HepG2 (cell line): ENCODE measurements around the gene DPM2. TPM values are rescaled to one million over a fixed set of nuclear protein-coding genes. Genes with fewer than 3 reads are reported as not detected.

Experiments used
- CBX2 ChIP-seq, 2 experiments: fragments of 200-600 bp in 1 of 2; sonication (generic); formaldehyde crosslinking in 1 of 2; IDR thresholded peaks; 2 replicates each; pipeline versions ENCODE4 v1.7.0 to v1.8.1; 2018 to 2022; ENCODE audit warnings: low read depth in 2 of 2, low read length in 1 of 2, mild to moderate bottlenecking in 1 of 2, missing genetic modification reagents in 1 of 2
- CREB1 ChIP-seq, 2 experiments: fragments of 450-650 bp in 1 of 2; IDR thresholded peaks; 2 replicates each; pipeline ENCODE4 v1.6.1; 2016 to 2017; ENCODE audit warnings: control low read depth in 1 of 2, mild to moderate bottlenecking in 1 of 2, missing compliant biosample characterization in 1 of 2, missing genetic modification characterization in 1 of 2
- ETV6 ChIP-seq: sonication (generic); formaldehyde crosslinking; conservative IDR thresholded peaks from 2 replicates; pipeline ENCODE4 v1.4.0; 2020; ENCODE audit warnings: missing genetic modification reagents
- HIVEP1 ChIP-seq: sonication (generic); formaldehyde crosslinking; IDR thresholded peaks from 2 replicates; pipeline ENCODE4 v1.4.0; 2020; ENCODE audit warnings: mild to moderate bottlenecking, missing genetic modification reagents
- HOXA9 ChIP-seq: sonication (generic); formaldehyde crosslinking; IDR thresholded peaks from 2 replicates; pipeline ENCODE4 v1.8.1; 2022; ENCODE audit warnings: missing genetic modification reagents, mild to moderate bottlenecking, moderate library complexity, borderline replicate concordance
- NR2F1 ChIP-seq, 2 experiments: fragments of 450-650 bp in 1 of 2; formaldehyde crosslinking in 1 of 2; IDR thresholded peaks; 2 replicates each; pipeline versions ENCODE4 v1.5.0 to v1.6.1; 2016 to 2020; ENCODE audit warnings: mild to moderate bottlenecking in 1 of 2, missing compliant biosample characterization in 1 of 2, missing genetic modification reagents in 1 of 2, moderate library complexity in 1 of 2
- TGIF2 ChIP-seq: IDR thresholded peaks from 2 replicates; pipeline ENCODE4 v1.6.1; 2016; ENCODE audit warnings: control low read depth, missing compliant biosample characterization
- YEATS4 ChIP-seq: sonication (generic); formaldehyde crosslinking; IDR thresholded peaks from 2 replicates; pipeline ENCODE4 v1.4.0; 2020; ENCODE audit warnings: missing genetic modification reagents, borderline replicate concordance
- ZBTB3 ChIP-seq: sonication (generic); formaldehyde crosslinking; IDR thresholded peaks from 2 replicates; pipeline ENCODE4 v1.4.0; 2020; ENCODE audit warnings: low read depth, mild to moderate bottlenecking, moderate library complexity, missing genetic modification reagents, borderline replicate concordance
- ZC3H13 ChIP-seq: sonication (generic); formaldehyde crosslinking; IDR thresholded peaks from 2 replicates; pipeline ENCODE4 v1.8.1; 2023; ENCODE audit warnings: mild to moderate bottlenecking, missing genetic modification reagents, moderate library complexity
- ZMYM3 ChIP-seq: sonication (generic); formaldehyde crosslinking; IDR thresholded peaks from 2 replicates; pipeline ENCODE4 v1.5.1; 2020; ENCODE audit warnings: mild to moderate bottlenecking, missing genetic modification reagents
- ZNF138 ChIP-seq: sonication (generic); formaldehyde crosslinking; IDR thresholded peaks from 2 replicates; pipeline ENCODE4 v1.5.0; 2020; ENCODE audit warnings: mild to moderate bottlenecking, low read depth, missing genetic modification reagents
- ZNF317 ChIP-seq: sonication (generic); formaldehyde crosslinking; IDR thresholded peaks from 2 replicates; pipeline ENCODE4 v1.5.0; 2020; ENCODE audit warnings: mild to moderate bottlenecking, missing genetic modification reagents
- ZNF44 ChIP-seq: sonication (generic); formaldehyde crosslinking; IDR thresholded peaks from 2 replicates; pipeline ENCODE4 v1.5.1; 2020; ENCODE audit warnings: mild to moderate bottlenecking, missing genetic modification reagents
- ZNF598 ChIP-seq: sonication (generic); formaldehyde crosslinking; IDR thresholded peaks from 2 replicates; pipeline ENCODE4 v1.5.1; 2020; ENCODE audit warnings: mild to moderate bottlenecking, missing genetic modification reagents, borderline replicate concordance
- ZNF670 ChIP-seq: sonication (generic); formaldehyde crosslinking; IDR thresholded peaks from 2 replicates; pipeline ENCODE4 v1.8.0; 2022; ENCODE audit warnings: mild to moderate bottlenecking, missing genetic modification reagents, borderline replicate concordance
- ZNF768 ChIP-seq: sonication (generic); formaldehyde crosslinking; IDR thresholded peaks from 2 replicates; pipeline ENCODE4 v1.4.0; 2020; ENCODE audit warnings: missing genetic modification reagents
- polyA plus RNA-seq, 8 experiments: library from polyadenylated mRNA; depleted of rRNA in 3 of 8; stranded (reverse) in 7 of 8; unstranded in 1 of 8; fragments of >200 nt; fragmentation: Illumina TruSeq in 4 of 8; extraction: Trizol in 4 of 8; gene quantifications; 2 replicates each; pipeline versions ENCODE4 v1.2.1 to v1.2.3, GENCODE V29; 2011 to 2016; ENCODE audit warnings: low read depth in 4 of 8, missing spikeins in 1 of 8, mixed read lengths in 1 of 8; ENCODE audit not compliant: insufficient read depth in 1 of 8
- total RNA-seq, 5 experiments: library from RNA; depleted of rRNA; stranded (reverse); fragments of >200 nt; fragmentation: Illumina TruSeq; extraction: Trizol; gene quantifications; 2 replicates each; pipeline ENCODE4 v1.2.3, GENCODE V29; 2016; ENCODE audit warnings: low read depth in 1 of 5
- TF ChIP-seq, protein P1 (sequence below): sonication (generic); formaldehyde crosslinking; IDR thresholded peaks from 2 replicates; pipeline ENCODE4 v1.4.0; 2020; ENCODE audit warnings: missing genetic modification reagents
- TF ChIP-seq, protein P2 (sequence below): sonication (generic); formaldehyde crosslinking; IDR thresholded peaks from 2 replicates; pipeline ENCODE4 v1.8.1; 2023; ENCODE audit warnings: missing genetic modification reagents, inconsistent platforms, borderline replicate concordance
- TF ChIP-seq, protein P3 (sequence below): IDR thresholded peaks from 2 replicates; pipeline ENCODE4 v1.6.1; 2016; ENCODE audit warnings: control low read depth
- TF ChIP-seq, protein P4 (sequence below): sonication (generic); formaldehyde crosslinking; IDR thresholded peaks from 2 replicates; pipeline ENCODE4 v1.9.0; 2021; ENCODE audit warnings: missing genetic modification reagents, borderline replicate concordance

DPM2 gene
- total and polyA plus RNA-seq, 2 of the 13 experiments (the other 11 are each of a cell fraction or from before 2014, with no cell fraction given): 24.8 to 35.3 TPM

DNA sequence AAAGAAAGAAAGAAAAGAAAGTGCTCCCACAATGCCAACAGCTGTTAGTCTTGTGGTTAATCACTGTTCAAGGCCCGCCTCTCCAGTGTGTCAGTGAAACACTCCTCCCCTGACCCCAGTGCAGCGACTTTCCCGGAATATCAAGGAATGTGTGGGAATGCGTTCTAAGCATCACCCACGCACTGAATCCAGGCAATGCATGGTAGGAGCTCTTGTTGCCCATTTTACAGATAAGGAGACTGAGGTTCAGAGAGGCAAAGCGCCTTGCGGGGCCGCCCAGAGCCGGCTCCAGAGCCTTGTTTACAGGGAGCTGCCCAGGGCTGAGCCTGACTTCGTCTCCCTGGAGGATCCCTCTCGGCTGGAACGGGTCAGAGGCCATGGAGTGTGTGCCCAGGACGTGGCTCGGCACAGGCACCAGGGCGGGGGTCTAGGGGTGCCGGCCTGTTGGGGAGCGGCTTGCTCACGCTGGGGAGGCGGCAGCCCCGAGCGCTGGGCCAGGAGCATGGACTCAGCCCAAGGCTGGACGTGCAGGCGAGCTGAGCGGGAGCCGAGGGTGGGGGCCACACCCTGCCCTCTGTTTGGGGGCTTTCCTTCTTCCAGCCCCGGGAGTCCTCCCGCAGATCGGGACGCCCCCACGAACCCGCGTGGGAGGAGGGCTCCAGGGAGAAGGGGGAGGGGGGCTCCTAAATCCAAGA is 39.1 kb downstream of the DPM2 start (continued):
- TF ChIP-seq, protein P1, sequence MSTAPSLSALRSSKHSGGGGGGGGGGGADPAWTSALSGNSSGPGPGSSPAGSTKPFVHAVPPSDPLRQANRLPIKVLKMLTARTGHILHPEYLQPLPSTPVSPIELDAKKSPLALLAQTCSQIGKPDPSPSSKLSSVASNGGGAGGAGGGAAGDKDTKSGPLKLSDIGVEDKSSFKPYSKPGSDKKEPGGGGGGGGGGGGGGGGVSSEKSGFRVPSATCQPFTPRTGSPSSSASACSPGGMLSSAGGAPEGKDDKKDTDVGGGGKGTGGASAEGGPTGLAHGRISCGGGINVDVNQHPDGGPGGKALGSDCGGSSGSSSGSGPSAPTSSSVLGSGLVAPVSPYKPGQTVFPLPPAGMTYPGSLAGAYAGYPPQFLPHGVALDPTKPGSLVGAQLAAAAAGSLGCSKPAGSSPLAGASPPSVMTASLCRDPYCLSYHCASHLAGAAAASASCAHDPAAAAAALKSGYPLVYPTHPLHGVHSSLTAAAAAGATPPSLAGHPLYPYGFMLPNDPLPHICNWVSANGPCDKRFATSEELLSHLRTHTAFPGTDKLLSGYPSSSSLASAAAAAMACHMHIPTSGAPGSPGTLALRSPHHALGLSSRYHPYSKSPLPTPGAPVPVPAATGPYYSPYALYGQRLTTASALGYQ (CRISPR knock-in tag): no peak
- peak; percentile 98 for TF ChIP-seq ZMYM3 (CRISPR knock-in tag)
- TF ChIP-seq NR2F1 (CRISPR knock-in tag; IDR thresholded peaks at IDR 0.05): 0 out of 4 replicates have a peak, but pooled peaks of 1 of the 2 experiments have one; percentile 19
- TF ChIP-seq, protein P2, sequence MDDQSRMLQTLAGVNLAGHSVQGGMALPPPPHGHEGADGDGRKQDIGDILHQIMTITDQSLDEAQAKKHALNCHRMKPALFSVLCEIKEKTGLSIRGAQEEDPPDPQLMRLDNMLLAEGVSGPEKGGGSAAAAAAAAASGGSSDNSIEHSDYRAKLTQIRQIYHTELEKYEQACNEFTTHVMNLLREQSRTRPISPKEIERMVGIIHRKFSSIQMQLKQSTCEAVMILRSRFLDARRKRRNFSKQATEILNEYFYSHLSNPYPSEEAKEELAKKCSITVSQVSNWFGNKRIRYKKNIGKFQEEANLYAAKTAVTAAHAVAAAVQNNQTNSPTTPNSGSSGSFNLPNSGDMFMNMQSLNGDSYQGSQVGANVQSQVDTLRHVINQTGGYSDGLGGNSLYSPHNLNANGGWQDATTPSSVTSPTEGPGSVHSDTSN (CRISPR knock-in tag): no peak
- no peak for TF ChIP-seq ETV6 (CRISPR knock-in tag)
- no peak for TF ChIP-seq ZNF44 (CRISPR knock-in tag)
- TF ChIP-seq YEATS4: peak; percentile 10; the same call in 1 of the 2 replicates
- peak; percentile 68 for TF ChIP-seq ZNF768 (CRISPR knock-in tag)
- no peak for TF ChIP-seq HIVEP1 (CRISPR knock-in tag)
- TF ChIP-seq HOXA9 (CRISPR knock-in tag): no peak
- TF ChIP-seq ZNF670 (CRISPR knock-in tag): peak; percentile 56; the same call in 1 of the 2 replicates
- no peak for TF ChIP-seq CBX2 (IDR thresholded peaks at IDR 0.05; ENCODE audit: low read depth, low read length)
- no peak for TF ChIP-seq CBX2 (CRISPR knock-in tag; IDR thresholded peaks at IDR 0.05; ENCODE audit: low read depth)
- TF ChIP-seq, protein P3, sequence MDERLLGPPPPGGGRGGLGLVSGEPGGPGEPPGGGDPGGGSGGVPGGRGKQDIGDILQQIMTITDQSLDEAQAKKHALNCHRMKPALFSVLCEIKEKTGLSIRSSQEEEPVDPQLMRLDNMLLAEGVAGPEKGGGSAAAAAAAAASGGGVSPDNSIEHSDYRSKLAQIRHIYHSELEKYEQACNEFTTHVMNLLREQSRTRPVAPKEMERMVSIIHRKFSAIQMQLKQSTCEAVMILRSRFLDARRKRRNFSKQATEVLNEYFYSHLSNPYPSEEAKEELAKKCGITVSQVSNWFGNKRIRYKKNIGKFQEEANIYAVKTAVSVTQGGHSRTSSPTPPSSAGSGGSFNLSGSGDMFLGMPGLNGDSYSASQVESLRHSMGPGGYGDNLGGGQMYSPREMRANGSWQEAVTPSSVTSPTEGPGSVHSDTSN (CRISPR knock-in tag): no peak
- peak; percentile 75; the same call in 1 of the 2 replicates for TF ChIP-seq ZNF138 (CRISPR knock-in tag)
- no peak for TF ChIP-seq ZC3H13
- TF ChIP-seq TGIF2 (CRISPR knock-in tag): 0 out of 2 replicates have a peak, but pooled peaks have one; percentile 21
- TF ChIP-seq ZBTB3 (CRISPR knock-in tag): no peak
- TF ChIP-seq, protein P4, sequence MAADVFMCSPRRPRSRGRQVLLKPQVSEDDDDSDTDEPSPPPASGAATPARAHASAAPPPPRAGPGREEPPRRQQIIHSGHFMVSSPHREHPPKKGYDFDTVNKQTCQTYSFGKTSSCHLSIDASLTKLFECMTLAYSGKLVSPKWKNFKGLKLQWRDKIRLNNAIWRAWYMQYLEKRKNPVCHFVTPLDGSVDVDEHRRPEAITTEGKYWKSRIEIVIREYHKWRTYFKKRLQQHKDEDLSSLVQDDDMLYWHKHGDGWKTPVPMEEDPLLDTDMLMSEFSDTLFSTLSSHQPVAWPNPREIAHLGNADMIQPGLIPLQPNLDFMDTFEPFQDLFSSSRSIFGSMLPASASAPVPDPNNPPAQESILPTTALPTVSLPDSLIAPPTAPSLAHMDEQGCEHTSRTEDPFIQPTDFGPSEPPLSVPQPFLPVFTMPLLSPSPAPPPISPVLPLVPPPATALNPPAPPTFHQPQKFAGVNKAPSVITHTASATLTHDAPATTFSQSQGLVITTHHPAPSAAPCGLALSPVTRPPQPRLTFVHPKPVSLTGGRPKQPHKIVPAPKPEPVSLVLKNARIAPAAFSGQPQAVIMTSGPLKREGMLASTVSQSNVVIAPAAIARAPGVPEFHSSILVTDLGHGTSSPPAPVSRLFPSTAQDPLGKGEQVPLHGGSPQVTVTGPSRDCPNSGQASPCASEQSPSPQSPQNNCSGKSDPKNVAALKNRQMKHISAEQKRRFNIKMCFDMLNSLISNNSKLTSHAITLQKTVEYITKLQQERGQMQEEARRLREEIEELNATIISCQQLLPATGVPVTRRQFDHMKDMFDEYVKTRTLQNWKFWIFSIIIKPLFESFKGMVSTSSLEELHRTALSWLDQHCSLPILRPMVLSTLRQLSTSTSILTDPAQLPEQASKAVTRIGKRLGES (CRISPR knock-in tag): no peak
- TF ChIP-seq ZNF317: no peak
- no peak for TF ChIP-seq CREB1 (IDR thresholded peaks at IDR 0.05)
- no peak for TF ChIP-seq CREB1 (CRISPR knock-in tag; IDR thresholded peaks at IDR 0.05)
- TF ChIP-seq ZNF598 (CRISPR knock-in tag): peak; percentile 67; the same call in 1 of the 2 replicates
